HEK293T (cell line): ENCODE results near the gene STK36.

Source experiments
- CTCF ChIA-PET: fragments of 350-600 bp; formaldehyde crosslinking; extraction: SDS; loops from one replicate; lab custom pipeline; 2021; ENCODE audit warnings: antibody characterized with exemption, inconsistent platforms; lab: Yijun Ruan, JAX
- POLR2A ChIA-PET: fragments of 350-600 bp; formaldehyde crosslinking; extraction: SDS; loops from one replicate; lab custom pipeline; 2020; ENCODE audit warnings: antibody characterized with exemption, inconsistent platforms; lab: Yijun Ruan, JAX
- DNase-seq: peaks from one replicate; pipeline ENCODE4 v3.0.0; 2012; ENCODE audit warnings: mixed read lengths; ENCODE audit errors: extremely low spot score
- BHLHE40 ChIP-seq: fragments of 450-650 bp; IDR thresholded peaks from 2 replicates; pipeline ENCODE4 v1.6.1; 2016; ENCODE audit warnings: mild to moderate bottlenecking, moderate library complexity, borderline replicate concordance
- CTBP1 ChIP-seq: fragments of 450-650 bp; IDR thresholded peaks from 2 replicates; pipeline ENCODE4 v1.6.1; 2016; ENCODE audit warnings: borderline replicate concordance
- ELF4 ChIP-seq: fragments of 450-650 bp; IDR thresholded peaks from 2 replicates; pipeline ENCODE4 v1.6.1; 2017; ENCODE audit warnings: antibody characterized with exemption
- FOXA1 ChIP-seq: fragments of 450-650 bp; IDR thresholded peaks from 2 replicates; pipeline ENCODE4 v1.6.1; 2016; ENCODE audit warnings: mild to moderate bottlenecking
- FOXK2 ChIP-seq: fragments of 450-650 bp; IDR thresholded peaks from 2 replicates; pipeline ENCODE4 v1.6.1; 2016; ENCODE audit warnings: mild to moderate bottlenecking
- FOXM1 ChIP-seq: fragments of 450-650 bp; IDR thresholded peaks from 2 replicates; pipeline ENCODE4 v1.6.1; 2017; ENCODE audit warnings: mild to moderate bottlenecking, borderline replicate concordance
- HDGF ChIP-seq: fragments of 450-650 bp; IDR thresholded peaks from 2 replicates; pipeline ENCODE4 v1.6.1; 2017; ENCODE audit warnings: antibody characterized with exemption, borderline replicate concordance
- L3MBTL2 ChIP-seq: fragments of 450-650 bp; conservative IDR thresholded peaks from 2 replicates; pipeline ENCODE4 v1.6.1; 2016; ENCODE audit warnings: mild to moderate bottlenecking
- LEF1 ChIP-seq: fragments of 450-650 bp; IDR thresholded peaks from 2 replicates; pipeline ENCODE4 v1.6.1; 2017; ENCODE audit warnings: mild to moderate bottlenecking, borderline replicate concordance
- NFRKB ChIP-seq: fragments of 450-650 bp; IDR thresholded peaks from 2 replicates; pipeline ENCODE4 v1.6.1; 2016; ENCODE audit warnings: mild to moderate bottlenecking, moderate library complexity
- SP1 ChIP-seq: fragments of 450-650 bp; IDR thresholded peaks from 2 replicates; pipeline ENCODE4 v1.6.1; 2017
- SUZ12 ChIP-seq: fragments of 450-650 bp; IDR thresholded peaks from 2 replicates; pipeline ENCODE4 v1.6.1; 2016; ENCODE audit warnings: mild to moderate bottlenecking
- TARDBP ChIP-seq: fragments of 450-650 bp; IDR thresholded peaks from 2 replicates; pipeline ENCODE4 v1.6.1; 2016
- TF ChIP-seq, protein P1 (sequence below): fragments of 450-650 bp; IDR thresholded peaks from 2 replicates; pipeline ENCODE4 v1.6.1; 2016

STK36 gene, protein sequence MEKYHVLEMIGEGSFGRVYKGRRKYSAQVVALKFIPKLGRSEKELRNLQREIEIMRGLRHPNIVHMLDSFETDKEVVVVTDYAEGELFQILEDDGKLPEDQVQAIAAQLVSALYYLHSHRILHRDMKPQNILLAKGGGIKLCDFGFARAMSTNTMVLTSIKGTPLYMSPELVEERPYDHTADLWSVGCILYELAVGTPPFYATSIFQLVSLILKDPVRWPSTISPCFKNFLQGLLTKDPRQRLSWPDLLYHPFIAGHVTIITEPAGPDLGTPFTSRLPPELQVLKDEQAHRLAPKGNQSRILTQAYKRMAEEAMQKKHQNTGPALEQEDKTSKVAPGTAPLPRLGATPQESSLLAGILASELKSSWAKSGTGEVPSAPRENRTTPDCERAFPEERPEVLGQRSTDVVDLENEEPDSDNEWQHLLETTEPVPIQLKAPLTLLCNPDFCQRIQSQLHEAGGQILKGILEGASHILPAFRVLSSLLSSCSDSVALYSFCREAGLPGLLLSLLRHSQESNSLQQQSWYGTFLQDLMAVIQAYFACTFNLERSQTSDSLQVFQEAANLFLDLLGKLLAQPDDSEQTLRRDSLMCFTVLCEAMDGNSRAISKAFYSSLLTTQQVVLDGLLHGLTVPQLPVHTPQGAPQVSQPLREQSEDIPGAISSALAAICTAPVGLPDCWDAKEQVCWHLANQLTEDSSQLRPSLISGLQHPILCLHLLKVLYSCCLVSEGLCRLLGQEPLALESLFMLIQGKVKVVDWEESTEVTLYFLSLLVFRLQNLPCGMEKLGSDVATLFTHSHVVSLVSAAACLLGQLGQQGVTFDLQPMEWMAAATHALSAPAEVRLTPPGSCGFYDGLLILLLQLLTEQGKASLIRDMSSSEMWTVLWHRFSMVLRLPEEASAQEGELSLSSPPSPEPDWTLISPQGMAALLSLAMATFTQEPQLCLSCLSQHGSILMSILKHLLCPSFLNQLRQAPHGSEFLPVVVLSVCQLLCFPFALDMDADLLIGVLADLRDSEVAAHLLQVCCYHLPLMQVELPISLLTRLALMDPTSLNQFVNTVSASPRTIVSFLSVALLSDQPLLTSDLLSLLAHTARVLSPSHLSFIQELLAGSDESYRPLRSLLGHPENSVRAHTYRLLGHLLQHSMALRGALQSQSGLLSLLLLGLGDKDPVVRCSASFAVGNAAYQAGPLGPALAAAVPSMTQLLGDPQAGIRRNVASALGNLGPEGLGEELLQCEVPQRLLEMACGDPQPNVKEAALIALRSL (N-terminal part only)

DNA sequence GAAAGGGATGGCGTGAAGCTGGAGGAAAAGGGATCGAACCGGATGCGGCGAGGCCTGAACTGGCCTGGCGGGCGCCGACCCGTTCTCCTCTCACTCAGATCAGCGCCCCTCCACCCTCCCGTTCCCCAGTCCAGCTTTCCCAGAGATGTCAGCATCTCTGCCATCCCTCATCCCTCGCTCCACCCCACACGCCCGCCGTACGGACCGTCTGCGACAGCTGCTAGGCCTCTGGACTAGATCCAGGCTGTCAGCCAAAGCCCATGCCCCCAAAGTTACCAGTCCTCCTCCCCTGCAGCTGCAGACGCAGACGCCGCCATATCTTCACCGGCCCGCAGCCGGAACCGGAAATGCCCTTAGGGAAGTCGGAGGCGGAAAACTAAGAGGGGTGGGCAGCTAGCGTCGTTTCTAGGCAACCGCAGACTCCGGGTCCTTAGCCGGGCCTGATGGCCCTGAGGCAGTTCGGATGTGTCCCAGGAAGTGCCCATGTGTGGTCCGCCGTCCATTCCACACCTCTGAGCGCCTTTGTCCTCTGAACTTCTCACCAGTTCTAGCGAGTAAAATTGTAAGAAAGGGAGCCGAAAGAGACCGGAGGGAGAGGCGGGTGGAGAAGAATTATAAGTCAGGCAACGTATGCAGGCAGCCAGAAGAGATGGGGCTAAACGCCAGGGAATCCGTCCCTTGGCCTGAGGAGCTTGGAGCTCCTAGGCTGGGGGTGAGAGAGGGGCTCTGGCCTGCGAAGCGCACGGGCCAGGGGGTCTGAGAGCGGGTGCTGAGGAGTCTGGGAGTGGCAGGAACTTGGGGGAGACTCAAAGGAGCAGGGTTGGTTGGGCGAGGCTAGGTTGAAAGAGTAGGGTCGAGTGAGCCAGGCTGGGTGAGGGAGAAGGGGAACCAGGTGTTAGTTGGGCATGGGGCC, at the start of gene STK36, which contains the start of gene RNF25:
Gene STK36 (plus strand): TSS at position 433 of the 913 bp plus-strand sequence. CDS start 744 bp downstream, outside the sequence.
Gene RNF25 (minus strand): TSS at position 349 of the 913 bp plus-strand sequence. CDS start 32 bp downstream, at position 317.
- CTCF ChIA-PET: interaction anchor here (0.5 to 1.7 kb wide), 6 partner anchors 12 to 176 kb away, joined by 3 to 7 read pairs (median 4); partner anchors contain the start of genes BCS1L and ZNF142

DNA sequence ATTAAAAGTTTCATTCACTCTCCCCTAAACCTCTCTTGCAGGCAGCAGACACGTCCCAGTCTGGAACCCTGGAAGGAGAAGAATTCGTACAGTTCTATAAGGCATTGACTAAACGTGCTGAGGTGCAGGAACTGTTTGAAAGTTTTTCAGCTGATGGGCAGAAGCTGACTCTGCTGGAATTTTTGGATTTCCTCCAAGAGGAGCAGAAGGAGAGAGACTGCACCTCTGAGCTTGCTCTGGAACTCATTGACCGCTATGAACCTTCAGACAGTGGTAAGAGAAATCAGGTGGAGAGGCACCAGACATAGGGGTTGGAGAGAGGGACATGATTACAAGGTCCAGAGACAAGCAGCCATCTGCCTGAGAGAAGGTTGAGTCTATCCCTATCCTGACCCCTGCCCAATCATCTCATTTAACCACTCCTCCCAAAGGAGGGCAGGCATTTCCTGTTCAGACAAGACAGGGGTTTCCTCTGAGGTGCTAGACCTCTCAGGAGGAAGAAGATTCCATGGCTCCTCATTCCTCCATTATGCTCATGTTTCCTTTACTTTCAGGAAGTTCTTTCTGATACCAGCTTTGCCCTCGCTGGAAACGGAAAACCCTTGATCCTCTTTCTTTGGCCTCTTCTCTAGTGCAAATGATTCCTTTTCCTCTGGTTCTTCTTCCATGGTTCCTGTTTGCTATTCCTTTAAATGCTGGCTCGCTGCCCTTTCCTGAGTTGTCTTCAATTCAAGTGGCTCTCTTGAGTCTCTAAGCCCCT, 49.1 kb upstream of the STK36 start:
- CTCF ChIA-PET: no interaction called here
- DNase-seq: no peak
- TF ChIP-seq ELF4: no peak
- no peak for TF ChIP-seq TARDBP
- TF ChIP-seq, protein P1, sequence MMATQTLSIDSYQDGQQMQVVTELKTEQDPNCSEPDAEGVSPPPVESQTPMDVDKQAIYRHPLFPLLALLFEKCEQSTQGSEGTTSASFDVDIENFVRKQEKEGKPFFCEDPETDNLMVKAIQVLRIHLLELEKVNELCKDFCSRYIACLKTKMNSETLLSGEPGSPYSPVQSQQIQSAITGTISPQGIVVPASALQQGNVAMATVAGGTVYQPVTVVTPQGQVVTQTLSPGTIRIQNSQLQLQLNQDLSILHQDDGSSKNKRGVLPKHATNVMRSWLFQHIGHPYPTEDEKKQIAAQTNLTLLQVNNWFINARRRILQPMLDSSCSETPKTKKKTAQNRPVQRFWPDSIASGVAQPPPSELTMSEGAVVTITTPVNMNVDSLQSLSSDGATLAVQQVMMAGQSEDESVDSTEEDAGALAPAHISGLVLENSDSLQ: no peak
- TF ChIP-seq SUZ12: no peak
- no peak for TF ChIP-seq HDGF
- TF ChIP-seq FOXA1: no peak
- TF ChIP-seq CTBP1: no peak
- TF ChIP-seq FOXM1: no peak
- POLR2A ChIA-PET: interaction anchor here (1.2 kb wide), 1 partner anchor 15 kb away, joined by 3 read pairs; the partner anchor contains the start of gene PLCD4

More for the DNA sequence above, at the start of gene STK36, which contains the start of gene RNF25:
- peak; percentile 44; the same call in 1 of the 2 replicates for TF ChIP-seq ELF4
- TF ChIP-seq FOXM1: no peak
- TF ChIP-seq, protein P1: peak; percentile 35; the same call in 1 of the 2 replicates
- peak; percentile 94 for DNase-seq
- POLR2A ChIA-PET: interaction anchor here (0.9 to 4.1 kb wide), 7 partner anchors 9 to 64 kb away, joined by 3 to 39 read pairs (median 3); partner anchors contain the start of genes BCS1L, PLCD4 and ZNF142

DNA sequence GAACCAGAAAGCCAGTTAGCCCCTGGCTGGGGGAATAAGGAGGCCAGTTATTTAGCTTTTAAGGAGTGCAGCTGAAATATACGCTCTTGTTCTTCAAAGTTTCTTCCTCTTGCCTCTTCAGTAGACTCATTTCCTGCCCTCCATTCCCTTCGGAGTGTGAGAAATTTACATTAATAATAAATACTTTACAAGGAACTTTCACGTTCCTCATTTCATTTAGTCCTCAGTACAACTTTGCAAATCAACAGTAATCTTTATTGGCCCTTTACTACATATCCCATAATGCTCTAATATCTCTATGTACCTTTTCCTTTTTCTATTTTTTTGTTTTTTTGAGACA, 48.5 kb upstream of the STK36 start:
- no peak for TF ChIP-seq NFRKB
- DNase-seq: no peak
- ChIA-PET POLR2A (interaction anchor here (1.2 kb wide), 1 partner anchor 16 kb away, joined by 3 read pairs; the partner anchor contains the start of gene PLCD4), CTCF (no interaction called here)

DNA sequence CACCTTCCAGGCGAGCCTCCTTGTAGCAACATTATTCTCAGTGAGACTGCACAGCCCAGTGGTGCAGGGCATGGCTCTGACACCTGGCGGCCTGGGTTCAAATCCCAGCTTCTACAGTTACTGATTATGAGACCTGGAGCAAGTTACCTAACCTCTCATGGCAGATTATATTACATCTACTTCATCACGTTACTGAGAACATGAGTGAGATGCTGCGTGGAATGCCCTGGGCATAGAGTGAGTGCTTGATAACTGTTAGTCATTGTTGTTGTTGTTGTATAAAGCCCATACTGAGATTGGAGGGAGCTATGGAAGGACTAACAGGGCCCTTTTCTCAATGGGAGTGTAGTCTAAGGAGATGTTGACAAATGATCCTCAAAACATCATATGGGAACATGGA, 45.5 kb upstream of the STK36 start:
- DNase-seq: no peak
- CTCF ChIA-PET: no interaction called here
- POLR2A ChIA-PET: no interaction called here
- no peak for TF ChIP-seq NFRKB
- no peak for TF ChIP-seq FOXM1
- no peak for TF ChIP-seq LEF1
- TF ChIP-seq SP1: no peak
- TF ChIP-seq FOXK2: no peak
- no peak for TF ChIP-seq SUZ12

DNA sequence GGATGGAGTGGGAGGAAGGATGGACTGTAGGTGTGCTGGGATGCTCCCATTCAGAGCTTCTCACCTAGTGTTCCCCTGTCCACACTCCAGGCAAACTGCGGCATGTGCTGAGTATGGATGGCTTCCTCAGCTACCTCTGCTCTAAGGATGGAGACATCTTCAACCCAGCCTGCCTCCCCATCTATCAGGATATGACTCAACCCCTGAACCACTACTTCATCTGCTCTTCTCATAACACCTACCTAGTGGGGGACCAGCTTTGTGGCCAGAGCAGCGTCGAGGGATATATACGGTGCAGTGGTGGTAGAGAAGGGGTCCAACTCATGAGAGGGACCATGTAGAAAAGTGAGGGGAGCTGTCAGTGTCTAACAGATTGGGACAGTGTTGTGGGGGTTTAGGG, 43.9 kb upstream of the STK36 start:
- TF ChIP-seq SP1 (no peak), FOXK2 (no peak), FOXA1 (no peak), HDGF (no peak), SUZ12 (no peak), BHLHE40 (no peak), FOXM1 (no peak), TARDBP (no peak), L3MBTL2 (no peak), CTBP1 (no peak), ELF4 (no peak), LEF1 (no peak)
- TF ChIP-seq, protein P1: no peak
- ChIA-PET POLR2A (no interaction called here), CTCF (interaction anchor here (0.6 kb wide), 1 partner anchor 100 kb away, joined by 3 read pairs; no protein-coding TSS in a partner anchor)
- no peak for DNase-seq
